ENCODE data around the gene AVPI1.
"Not testable (repeated sequence)": the region's sequence is repeated elsewhere in the genome, so short reads cannot be mapped to it uniquely, and the experiment has no call there.

AVPI1 gene

GRCh38 chr10:97640174-97640867 lies 46.7 kb downstream of the AVPI1 start, which contains the start of gene PI4K2A:
TSS of gene PI4K2A (plus strand) at chr10:97640671. CDS start at chr10:97640743, 72 bp downstream.
- DNase-seq (ENCODE audit: low spot score) = peak; percentile 99

DNA sequence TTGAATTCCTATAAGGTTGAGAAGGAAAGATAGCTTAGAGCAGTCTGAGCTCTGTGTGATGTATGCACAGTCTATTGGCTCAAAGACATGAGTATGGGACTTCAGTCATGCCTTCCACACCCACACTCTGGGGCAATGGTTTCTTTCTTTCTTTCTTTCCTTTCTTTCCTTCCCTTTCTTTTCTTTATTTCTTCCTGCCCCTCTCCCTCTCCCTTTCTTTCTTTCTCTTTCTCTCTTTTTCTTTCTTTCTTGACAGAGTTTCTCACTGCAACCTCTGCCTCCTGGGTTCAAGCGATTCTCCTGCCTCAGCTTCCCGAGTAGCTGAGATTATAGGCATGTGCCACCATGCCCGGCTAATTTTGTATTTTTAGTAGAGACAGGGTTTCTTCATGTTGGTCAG lies 48.0 kb downstream of the AVPI1 start:
- not testable (repeated sequence) for DNase-seq (ENCODE audit: low spot score)

DNA sequence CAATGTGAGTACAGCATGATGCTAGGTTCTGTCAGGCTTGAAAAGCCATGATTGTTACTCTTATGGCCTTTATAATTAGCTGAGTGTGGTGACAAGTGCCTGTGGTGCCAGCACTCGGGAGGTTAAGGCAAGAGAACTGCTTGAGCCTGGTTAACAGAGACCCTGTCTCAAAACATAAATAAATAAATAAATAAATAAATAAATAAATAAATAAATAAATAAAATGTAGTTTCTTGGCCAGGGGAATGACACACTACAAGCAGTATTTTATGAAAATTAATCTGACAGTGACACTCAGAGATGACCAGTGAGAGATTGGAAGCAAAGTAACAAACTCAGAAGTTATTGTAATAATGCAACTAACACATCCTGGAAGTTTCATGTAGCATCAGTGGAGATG lies 51.5 kb downstream of the AVPI1 start:
- DNase-seq (ENCODE audit: low spot score) = no peak

- DNase-seq (ENCODE audit: low spot score) = peak; percentile 75
Observed at GRCh38 chr10:97633921-97634320, 53.1 kb downstream of the AVPI1 start.

- DNase-seq (ENCODE audit: low spot score) = peak; percentile 92
Observed at GRCh38 chr10:97632949-97633884, 53.8 kb downstream of the AVPI1 start, which contains the start of gene MORN4. TSS of gene MORN4 (minus strand) at chr10:97633500. CDS start at chr10:97619653, 13,847 bp downstream.

- DNase-seq (ENCODE audit: low spot score) = no peak
Observed at GRCh38 chr10:97631098-97631497, 55.9 kb downstream of the AVPI1 start.

GRCh38 chr10:97629289-97629688 lies 57.8 kb downstream of the AVPI1 start:
- DNase-seq (ENCODE audit: low spot score) = no peak

GRCh38 chr10:97628228-97628627 lies 58.8 kb downstream of the AVPI1 start:
- DNase-seq (ENCODE audit: low spot score) = no peak

DNA sequence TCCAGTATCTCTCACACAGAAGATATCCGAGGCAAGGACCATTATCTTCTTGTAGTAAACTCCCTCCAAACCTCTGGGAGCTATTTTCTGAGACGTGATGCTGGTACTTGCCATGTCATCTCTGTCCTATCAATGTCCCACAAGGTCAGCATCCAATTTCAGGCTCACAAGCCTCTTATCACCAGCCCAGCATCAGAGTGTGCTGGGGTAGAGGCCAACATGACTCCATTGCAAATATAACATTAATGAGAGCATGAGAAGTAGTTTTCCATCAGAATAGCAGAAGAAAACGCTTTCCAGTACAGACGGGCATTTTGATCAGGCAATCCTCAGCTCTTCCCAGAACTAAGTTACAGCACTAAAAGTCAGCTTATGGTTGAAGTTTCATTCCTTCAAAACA lies 59.3 kb downstream of the AVPI1 start:
- no peak for DNase-seq (ENCODE audit: low spot score)
